ENCODE results near the gene DYNLRB1. TPM values are rescaled to one million over a fixed set of nuclear protein-coding genes. Genes with fewer than 3 reads are reported as not detected.

Gene DYNLRB1
- total and polyA plus RNA-seq, 8 donors, result 17.3 to 224 (median 143) TPM

DNA sequence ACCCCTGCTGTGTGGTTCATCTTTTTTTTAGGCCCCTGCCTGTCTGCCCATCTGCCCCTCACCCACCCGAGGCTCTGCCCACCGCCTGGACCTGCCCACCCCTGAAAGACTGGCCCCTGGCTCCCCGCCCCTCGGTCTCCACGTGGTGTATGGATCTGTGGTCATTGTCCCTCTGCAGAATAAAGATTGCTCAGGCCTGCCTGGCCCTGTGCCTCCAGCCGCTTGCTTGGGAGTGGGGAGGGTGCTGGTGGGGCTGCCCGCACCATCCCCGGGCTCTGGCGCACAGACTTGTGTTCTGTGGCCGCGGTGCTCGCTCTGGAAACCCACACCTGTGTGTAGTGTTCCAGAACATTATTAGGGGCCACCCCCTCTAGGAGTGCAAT lies 43.9 kb downstream of the DYNLRB1 start:
- intact Hi-C loops (cut with DNase I; ENCODE audit: low total_unique reads), result no loop called here
- Histone ChIP-seq H3K4me1 (peaks cover 10 to 24% (median 18%) of the 10 kb centered on the region in 4 donors), H3K9me3 (no peaks in the 10 kb centered on the region), H3K27me3 (no peaks in the 10 kb centered on the region), H3K4me3 (no peak overlapping the region), H3K27ac (peak overlapping the region in 4 of 5 donors; percentile 91 to 97 (median 95)), H3K36me3 (peaks cover 0 to 10% (median 0%) of the 10 kb centered on the region in 4 donors)
- peak in 1 of 2 donors; percentile 25 for DNase-seq
- TF ChIP-seq EP300 (IDR thresholded peaks at IDR 0.05) (no peak), POLR2A (IDR thresholded peaks at IDR 0.05) (no peak), POLR2AphosphoS5 (IDR thresholded peaks at IDR 0.05) (no peak)
- TF ChIP-seq, protein P1, sequence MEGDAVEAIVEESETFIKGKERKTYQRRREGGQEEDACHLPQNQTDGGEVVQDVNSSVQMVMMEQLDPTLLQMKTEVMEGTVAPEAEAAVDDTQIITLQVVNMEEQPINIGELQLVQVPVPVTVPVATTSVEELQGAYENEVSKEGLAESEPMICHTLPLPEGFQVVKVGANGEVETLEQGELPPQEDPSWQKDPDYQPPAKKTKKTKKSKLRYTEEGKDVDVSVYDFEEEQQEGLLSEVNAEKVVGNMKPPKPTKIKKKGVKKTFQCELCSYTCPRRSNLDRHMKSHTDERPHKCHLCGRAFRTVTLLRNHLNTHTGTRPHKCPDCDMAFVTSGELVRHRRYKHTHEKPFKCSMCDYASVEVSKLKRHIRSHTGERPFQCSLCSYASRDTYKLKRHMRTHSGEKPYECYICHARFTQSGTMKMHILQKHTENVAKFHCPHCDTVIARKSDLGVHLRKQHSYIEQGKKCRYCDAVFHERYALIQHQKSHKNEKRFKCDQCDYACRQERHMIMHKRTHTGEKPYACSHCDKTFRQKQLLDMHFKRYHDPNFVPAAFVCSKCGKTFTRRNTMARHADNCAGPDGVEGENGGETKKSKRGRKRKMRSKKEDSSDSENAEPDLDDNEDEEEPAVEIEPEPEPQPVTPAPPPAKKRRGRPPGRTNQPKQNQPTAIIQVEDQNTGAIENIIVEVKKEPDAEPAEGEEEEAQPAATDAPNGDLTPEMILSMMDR (IDR thresholded peaks at IDR 0.05), result no peak
- whole genome bisulfite sequencing, 5 donors, result 62 to 81% (median 73%) methylated on average over 2 to 12 of the region's 12 CpGs

- intact Hi-C loops (cut with DNase I; ENCODE audit: low total_unique reads), result no loop called here
- H3K27me3 ChIP-seq, result no peaks in the 10 kb centered on the region
- H3K9me3 ChIP-seq, result no peaks in the 10 kb centered on the region
- H3K4me1 ChIP-seq, result peaks cover 10 to 24% (median 18%) of the 10 kb centered on the region in 4 donors
- peaks cover 0 to 11% (median 0%) of the 10 kb centered on the region in 4 donors for H3K36me3 ChIP-seq
- H3K27ac ChIP-seq, result peak overlapping the region in 2 of 5 donors; percentile 20 to 97
- no peak overlapping the region for H3K4me3 ChIP-seq
- no peak for TF ChIP-seq EP300 (IDR thresholded peaks at IDR 0.05)
- TF ChIP-seq POLR2AphosphoS5 (IDR thresholded peaks at IDR 0.05), result no peak
- TF ChIP-seq POLR2A (IDR thresholded peaks at IDR 0.05), result no peak
- TF ChIP-seq, protein P1 (IDR thresholded peaks at IDR 0.05), result no peak
- no peak for DNase-seq
- WGBS, 5 donors, result 89 to 96% (median 94%) methylated on average over 6 to 7 of the region's 7 CpGs
Measured at GRCh38 chr20:34560614-34561013, 44.4 kb downstream of the DYNLRB1 start.

GRCh38 chr20:34561661-34562060 lies 45.4 kb downstream of the DYNLRB1 start:
- H3K36me3 ChIP-seq, result peaks cover 0 to 22% (median under 1%) of the 10 kb centered on the region in 4 donors
- no peaks in the 10 kb centered on the region for H3K27me3 ChIP-seq
- H3K9me3 ChIP-seq, result no peaks in the 10 kb centered on the region
- peaks cover 10 to 24% (median 18%) of the 10 kb centered on the region in 4 donors for H3K4me1 ChIP-seq
- H3K4me3 ChIP-seq, result no peak overlapping the region
- H3K27ac ChIP-seq, result peak overlapping the region in 2 of 5 donors; percentile 20 to 97
- intact Hi-C loops (cut with DNase I; ENCODE audit: low total_unique reads), result no loop called here
- DNase-seq, result no peak
- TF ChIP-seq, protein P1 (IDR thresholded peaks at IDR 0.05), result no peak
- TF ChIP-seq POLR2AphosphoS5 (IDR thresholded peaks at IDR 0.05) (no peak), EP300 (IDR thresholded peaks at IDR 0.05) (no peak), POLR2A (IDR thresholded peaks at IDR 0.05) (no peak)
- WGBS, 5 donors, result 68 to 74% (median 72%) methylated on average over 10 of the region's 10 CpGs

- H3K9me3 ChIP-seq, result no peaks in the 10 kb centered on the region
- TF ChIP-seq, protein P1 (IDR thresholded peaks at IDR 0.05), result peak in 2 of 7 experiments; percentile 7 to 22
- no peak for TF ChIP-seq EP300 (IDR thresholded peaks at IDR 0.05)
- peaks cover 0 to 32% (median 8%) of the 10 kb centered on the region in 4 donors for H3K36me3 ChIP-seq
- no peak overlapping the region for H3K27ac ChIP-seq
- peak in 1 of 2 donors; percentile 54 for DNase-seq
- intact Hi-C loops (cut with DNase I; ENCODE audit: low total_unique reads), result no loop called here
- H3K4me1 ChIP-seq, result peaks cover 10 to 19% (median 15%) of the 10 kb centered on the region in 4 donors
- WGBS, 5 donors, result 51 to 66% (median 62%) methylated on average over 4 to 5 of the region's 5 CpGs
- H3K4me3 ChIP-seq, result no peak overlapping the region
- H3K27me3 ChIP-seq, result no peaks in the 10 kb centered on the region
Measured at GRCh38 chr20:34562641-34563040, 46.4 kb downstream of the DYNLRB1 start.
